Fibroblast of skin of scalp (primary cell): ENCODE data around the gene ZNF79.
"Not testable (repeated sequence)": the region's sequence is repeated elsewhere in the genome, so short reads cannot be mapped to it uniquely, and the experiment has no call there.

Experiments used
- DNase-seq: peaks from one replicate; pipeline ENCODE4 v3.0.0-alpha.2; 2013

ZNF79 gene

DNA sequence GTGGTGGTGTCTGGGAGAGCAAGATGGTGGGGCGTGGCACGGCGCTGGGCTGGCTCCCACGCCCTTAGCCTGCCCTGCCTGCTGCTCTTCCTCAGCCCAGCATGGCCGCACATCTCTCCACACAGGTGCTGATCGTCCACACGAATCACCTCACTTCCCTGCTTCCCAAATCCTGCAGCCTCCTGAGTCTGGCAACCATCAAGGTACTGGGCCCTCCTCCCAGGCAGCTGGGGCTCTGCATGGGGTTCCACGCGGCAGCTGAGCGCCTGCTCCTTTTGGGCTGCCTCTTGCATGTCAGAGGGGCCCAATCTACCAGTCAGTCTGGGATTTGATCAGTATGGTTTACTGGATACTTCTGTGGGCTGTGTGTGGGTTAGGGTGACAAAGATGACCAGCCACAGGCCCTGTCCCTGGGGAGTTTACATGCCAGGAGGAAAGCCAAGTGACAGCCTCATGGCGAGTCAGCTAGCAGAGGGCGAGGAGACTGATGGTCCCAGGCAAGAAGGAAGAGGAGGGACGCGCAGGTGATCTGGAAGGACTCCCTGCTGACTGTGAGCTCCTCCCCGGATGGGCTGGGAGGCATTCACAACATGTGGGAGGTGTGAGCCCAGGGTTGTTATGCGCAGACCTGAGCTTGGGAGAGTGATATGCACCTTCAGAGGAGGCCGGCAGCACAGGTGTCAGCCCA is 33.2 kb downstream of the ZNF79 start:
- DNase-seq = no peak

DNA sequence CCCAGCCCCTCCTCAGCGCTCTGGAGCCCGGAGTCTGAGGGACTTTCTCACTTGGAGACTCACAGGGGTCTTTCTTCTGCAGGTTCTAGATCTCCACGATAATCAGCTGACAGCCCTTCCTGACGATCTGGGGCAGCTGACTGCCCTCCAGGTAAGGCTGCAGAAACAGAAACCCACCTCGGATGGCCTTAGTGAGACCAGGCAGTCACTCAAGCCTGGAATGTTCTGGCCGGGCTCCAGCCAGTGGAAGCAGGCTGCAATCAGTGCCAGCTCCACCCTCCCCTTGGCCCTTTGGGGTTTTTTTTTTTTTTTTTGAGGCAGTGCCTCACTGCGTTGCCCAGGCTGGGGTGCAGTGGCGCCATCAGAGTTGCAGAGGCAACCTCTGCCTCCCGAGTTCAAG is 34.7 kb downstream of the ZNF79 start:
- DNase-seq = no peak

DNA sequence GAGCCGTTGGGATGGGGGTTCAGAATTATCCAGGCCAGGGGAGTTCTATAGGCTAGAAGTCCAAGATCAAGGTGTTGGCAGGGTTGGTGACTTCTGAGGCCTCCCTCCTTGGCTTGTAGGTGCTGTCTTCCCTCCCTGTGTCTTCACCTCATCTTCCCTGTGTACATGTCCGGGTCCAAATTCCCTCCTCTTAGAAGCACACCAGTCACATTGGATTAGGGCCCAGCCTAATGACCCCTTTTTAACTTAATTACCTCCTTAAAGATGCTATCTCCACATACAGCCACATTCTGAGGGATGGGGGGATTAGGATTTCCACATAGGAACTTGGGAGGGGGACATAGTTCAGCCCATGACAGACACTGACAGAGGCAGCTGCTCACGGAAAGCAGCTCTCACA is 39.2 kb downstream of the ZNF79 start:
- DNase-seq = no peak

DNA sequence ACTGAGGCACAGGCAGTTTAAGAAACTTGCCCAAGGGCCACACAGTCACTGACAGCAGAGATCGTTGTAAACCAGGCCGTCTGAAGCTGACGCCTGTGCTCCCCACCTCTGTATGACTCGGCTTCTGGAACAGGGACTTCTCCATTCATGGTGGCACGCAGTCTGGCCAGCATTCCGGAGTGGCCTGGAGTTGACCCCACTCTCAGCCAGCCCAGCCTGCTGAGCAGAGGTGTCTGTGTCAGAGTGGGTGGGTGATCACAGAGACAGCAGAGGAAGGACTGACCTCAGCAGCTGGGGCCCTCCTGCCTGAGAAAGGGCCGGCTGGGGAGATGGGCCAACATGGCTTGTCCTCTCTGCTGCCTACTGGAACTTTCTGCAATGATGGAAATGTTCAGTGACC is 39.7 kb downstream of the ZNF79 start:
- DNase-seq = no peak

DNA sequence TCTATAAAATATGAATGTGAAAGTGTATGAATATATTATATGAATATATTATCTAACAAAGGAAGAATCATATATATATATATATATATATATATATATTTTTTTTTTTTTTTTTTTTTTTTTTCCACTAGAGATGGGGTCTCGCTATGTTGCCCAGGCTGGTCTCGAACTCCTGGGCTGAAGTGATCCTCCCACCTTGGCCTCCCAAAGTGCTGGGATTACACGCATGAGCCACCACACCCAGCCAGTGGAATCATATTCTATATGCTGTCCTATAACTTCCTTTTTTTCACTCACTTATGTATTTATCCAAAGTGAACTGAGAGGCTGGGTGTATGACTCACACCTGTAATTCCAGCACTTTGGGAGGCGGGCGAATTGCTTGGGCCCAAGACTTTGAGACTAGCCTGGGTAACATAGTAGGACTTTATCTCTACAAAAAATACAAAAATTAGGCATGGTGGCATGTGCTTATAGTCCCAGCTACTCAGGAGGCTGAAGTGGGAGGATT is 42.3 kb downstream of the ZNF79 start:
- not testable (repeated sequence) for DNase-seq

DNA sequence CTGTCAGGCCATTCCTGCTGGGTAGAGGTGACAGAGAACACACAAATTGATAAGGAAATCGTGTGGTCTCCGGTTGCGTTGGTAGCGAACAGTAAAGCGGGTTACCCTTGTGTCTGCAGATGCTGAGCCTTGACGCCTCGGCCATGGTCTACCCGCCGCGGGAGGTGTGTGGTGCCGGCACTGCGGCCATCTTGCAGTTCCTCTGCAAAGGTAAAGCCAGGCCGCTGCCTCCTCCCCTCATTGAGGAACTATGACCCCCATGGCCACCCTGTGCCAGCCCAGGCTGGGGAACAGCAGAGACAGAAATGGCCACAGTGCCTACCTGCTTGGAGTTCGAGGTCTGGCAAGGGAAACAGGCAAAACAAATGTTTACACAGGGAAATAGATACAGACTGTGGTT is 43.4 kb downstream of the ZNF79 start:
- no peak for DNase-seq

DNA sequence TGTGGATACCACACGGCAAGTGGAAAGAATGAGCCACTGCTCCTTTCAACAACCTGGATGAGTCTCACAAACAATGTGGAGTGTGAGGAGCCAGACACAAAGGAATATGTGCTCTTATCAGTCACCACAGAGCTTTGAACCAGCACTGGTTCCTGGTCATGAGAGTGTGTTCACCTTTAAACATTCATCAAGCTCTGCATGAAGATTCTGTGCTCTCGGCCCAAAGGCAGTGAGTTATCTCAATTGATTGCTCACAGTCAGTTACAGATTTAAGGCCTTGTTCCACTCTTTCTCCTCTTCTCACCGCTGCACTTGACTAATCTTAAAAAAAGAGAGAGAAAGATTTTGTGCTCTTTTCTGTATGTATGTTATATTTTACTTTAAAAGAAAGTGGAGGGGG is 46.5 kb downstream of the ZNF79 start:
- no peak for DNase-seq

- no peak for DNase-seq
Measured at GRCh38 chr9:127473501-127473900, 49.3 kb downstream of the ZNF79 start.

- DNase-seq = no peak
Measured at GRCh38 chr9:127473932-127474331, 49.8 kb downstream of the ZNF79 start.

DNA sequence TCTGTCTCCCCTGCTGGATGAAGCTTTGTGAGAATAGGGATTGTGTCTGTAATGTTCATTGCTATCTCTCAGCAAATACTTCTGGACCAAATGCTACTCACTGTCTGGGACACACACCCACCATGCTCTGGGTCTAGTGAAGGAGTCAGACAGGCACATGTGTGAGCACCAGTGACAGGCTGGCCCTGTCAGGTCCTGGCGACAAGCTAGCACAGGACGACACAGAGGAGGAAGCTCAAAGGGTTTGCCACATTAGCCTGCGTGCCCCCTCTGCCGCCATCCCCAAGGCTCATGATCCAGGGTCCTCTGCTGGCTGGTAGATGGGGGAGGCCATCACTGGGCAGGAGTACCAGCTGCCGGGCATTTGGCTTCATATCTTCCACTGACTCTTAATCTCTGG is 50.4 kb downstream of the ZNF79 start:
- DNase-seq = no peak

- no peak for DNase-seq
Measured at GRCh38 chr9:127479507-127480081, 55.4 kb downstream of the ZNF79 start.

DNA sequence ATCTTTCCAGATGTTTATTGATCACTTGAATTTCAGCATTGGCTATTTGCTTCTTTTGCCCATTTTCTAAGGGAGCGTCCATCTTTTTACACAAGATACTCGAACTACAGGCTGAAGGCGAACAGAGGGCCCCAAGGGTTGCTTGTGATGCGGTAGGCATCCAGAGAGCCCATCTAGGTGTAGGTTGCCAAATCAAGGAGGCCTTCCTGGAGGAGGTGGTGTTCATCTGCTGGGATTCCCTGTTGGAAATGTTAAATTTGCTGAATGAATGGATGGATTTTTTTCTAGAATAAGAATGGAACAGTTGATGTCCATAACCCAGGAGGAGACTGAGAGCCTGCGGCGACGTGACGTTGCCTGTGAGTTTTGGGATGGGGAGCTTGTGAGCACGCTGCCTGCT is 58.5 kb downstream of the ZNF79 start:
- no peak for DNase-seq

DNA sequence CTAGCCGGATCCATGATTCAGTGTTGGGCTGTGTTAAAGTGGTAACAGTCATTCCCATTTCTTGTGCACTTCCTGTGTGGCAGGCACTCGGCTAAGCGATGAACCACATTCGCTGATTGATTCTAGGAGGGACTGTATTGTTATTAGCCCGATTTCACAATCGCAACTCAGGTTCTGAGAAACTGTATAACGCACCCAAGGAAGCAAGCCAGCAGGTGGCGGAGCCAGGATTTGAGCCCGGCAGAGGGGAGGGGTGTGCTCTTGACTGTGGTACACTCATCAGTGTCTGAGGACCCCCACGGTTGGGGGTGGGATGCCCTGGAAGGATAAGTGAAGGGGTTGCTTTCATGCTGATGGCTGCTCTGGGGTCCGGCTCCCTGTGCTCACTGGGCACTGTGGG is 61.8 kb downstream of the ZNF79 start:
- DNase-seq = no peak

GRCh38 chr9:127488946-127489345 is 64.8 kb downstream of the ZNF79 start:
- no peak for DNase-seq

GRCh38 chr9:127489471-127490115 is 65.4 kb downstream of the ZNF79 start:
- no peak for DNase-seq

DNA sequence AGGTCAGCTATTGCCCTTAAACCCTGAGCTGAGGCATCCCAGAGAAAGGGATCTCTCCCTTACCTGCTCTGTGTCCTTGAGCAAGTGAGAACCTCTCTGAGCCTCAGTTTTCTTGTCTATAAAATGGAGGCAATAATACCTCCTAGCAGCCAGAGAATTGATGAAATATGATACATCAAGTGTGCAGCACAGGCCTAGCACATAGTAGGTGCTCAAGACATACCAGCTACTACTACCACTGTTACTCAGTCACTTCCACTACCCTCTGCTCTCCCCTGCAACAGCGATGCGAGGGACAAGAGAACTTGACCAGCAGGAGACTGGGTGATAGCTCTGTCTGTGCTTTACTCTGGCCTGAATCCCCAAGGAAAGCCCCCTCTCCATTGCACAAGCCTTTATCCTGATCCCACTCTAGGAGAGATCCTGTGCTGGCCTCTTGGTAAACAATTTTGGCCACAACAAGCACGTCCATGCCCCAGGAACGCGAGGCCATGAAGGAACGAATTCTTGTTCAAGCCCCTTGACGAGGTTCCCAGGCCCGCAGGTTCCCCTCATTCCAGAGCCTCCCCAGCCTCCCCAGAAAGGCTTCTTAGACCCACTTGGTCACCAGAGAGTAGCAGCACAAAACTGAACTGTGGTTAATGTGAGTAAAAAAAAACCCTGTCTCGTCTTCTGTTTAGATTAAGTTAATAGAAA is 66.5 kb downstream of the ZNF79 start:
- no peak for DNase-seq

- no peak for DNase-seq
Measured at GRCh38 chr9:127491516-127491915, 67.3 kb downstream of the ZNF79 start.

GRCh38 chr9:127492616-127493015 is 68.4 kb downstream of the ZNF79 start:
- DNase-seq = no peak

DNA sequence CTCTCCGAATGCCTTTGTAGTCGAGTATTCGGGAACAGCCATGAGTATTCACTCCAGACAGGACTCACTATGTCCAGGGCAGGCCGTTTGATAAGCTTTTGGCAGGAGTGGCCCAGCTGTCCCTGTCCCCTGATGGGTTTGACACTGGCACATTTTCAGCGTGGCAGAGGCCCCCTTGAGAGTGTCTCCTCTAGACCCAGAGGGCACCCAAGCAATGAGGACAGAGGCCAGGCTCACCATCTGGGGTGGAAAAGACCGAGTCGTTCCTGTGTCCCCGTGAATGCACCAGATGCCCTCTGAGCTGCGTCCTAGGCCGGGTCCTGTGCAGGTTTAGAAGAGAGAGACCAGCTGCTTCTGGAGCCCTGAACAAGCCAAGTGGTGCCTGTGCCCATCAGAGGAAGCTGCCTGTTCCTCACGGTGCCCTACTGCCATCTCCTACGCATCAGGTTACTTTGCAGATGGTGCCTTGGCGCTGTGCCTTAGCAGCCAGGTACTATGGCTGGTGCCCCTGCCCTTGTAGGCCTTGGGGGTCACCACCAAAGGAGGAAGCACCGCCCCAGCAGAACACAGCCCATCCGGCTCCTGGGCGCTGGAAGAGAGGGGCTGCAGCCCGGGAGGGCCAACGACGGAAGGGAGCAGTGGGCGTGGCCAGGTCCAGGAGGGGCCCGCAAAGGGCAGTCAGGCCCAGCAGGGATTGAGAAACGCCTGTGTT is 69.6 kb downstream of the ZNF79 start:
- DNase-seq = no peak

- DNase-seq = no peak
Measured at GRCh38 chr9:127494304-127494702, 70.1 kb downstream of the ZNF79 start.
